Activated CD8-positive, alpha-beta memory T cell treated with anti-CD3 and anti-CD28 coated beads, Interleukin-2, amount 50 U/mL, for 1 hour (primary cell): ENCODE measurements around the gene WFDC10B.
"Not testable (repeated sequence)": the region's sequence is repeated elsewhere in the genome, so short reads cannot be mapped to it uniquely, and the experiment has no call there.

Experiments used
- DNase-seq: peaks from one replicate; pipeline ENCODE4 v3.0.0-alpha.2; 2020; ENCODE audit errors: extremely low read depth

The WFDC10B gene

GRCh38 chr20:45647441-45648050 lies 57.3 kb downstream of the WFDC10B start:
- no peak for DNase-seq

DNA sequence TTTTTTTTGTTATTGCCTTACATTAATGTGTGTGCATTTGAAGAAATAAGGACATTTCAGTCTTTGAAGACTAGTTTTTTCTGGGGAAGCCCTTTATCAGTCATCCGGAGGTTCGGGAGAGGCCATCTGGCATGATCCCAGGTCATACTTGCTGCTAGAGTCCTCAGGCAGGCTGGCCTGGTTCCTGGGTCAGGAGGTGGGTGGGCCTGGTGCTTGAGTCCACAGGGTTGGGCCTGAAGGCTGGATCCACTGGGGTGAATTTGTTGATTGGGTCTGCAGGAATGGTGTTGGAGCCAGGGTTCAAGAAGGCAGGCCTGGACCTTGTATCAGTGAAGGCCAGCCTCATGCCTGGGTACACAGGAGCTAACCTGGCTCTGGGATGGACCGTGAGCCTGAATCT lies 57.9 kb downstream of the WFDC10B start:
- no peak for DNase-seq

DNA sequence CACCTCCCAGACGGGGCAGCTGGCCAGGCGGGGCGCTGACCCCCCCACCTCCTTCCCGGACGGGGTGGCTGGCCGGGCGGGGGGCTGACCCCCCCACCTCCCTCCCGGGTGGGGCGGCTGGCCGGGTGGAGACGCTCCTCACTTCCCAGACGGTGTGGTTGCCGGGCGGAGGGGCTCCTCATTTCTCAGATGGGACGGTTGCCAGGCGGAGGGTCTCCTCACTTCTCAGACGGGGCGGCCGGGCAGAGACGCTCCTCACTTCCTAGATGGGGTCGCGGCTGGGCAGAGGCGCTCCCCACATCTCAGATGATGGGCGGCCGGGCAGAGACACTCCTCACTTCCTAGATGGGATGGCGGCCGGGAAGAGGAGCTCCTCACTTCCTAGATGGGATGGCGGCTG lies 59.0 kb downstream of the WFDC10B start:
- not testable (repeated sequence) for DNase-seq

DNA sequence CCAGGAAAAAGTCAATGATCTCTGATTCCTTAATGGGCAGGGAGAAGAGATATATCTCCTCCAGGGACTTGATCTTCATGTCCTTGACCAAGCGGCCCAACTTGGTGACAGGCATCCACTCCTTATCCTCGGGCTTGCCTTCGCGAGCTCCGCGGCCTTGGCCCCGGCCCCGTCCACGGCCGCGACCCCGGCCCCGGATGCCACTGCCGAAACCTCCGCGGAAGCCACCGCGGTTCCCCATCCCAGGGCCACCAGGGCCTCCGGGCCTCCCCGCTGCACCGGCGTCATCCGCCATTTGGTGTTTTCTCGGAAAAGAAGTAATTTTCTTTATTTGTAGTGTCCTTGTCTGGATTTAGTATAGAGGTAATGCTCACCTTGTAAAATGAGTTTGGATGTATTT lies 63.7 kb downstream of the WFDC10B start:
- not testable (repeated sequence) for DNase-seq

DNA sequence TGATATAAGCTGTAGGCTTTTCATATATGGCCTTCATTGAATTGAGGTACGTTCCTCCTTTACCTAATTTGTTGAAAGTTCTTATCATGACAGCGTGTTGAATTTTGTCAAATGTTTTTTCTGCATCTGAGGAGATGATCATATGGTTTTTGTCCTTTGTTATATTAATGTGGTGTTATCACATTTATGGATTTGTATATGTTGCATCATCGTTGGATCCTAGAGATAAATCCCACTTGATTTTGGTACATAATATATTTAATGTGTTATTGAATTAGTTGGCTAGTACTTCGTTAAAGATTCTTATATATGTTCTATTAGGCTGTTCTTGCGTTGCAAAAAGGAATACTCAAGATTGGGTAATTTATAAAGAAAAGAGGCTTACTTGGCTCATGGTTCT lies 65.1 kb downstream of the WFDC10B start:
- no peak for DNase-seq

DNA sequence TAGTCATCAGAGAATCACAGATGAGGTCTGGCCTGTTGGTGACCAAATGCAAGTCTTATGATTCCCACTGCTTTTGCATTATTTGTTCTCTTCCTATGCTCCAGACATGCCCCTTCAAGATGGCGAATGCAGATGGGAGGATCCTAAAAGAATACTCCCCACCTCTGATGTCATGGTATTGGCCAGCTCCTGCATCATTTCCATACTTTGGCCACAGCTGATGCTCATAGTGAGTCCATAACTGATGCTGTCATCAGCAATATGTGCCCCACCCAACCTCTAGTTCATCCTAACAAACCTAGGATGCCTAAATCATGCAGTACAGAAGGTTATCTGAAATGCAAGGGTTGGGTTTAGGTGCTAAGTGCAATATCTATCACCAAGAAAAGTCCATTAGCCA lies 68.3 kb downstream of the WFDC10B start:
- no peak for DNase-seq
